Activated B cell treated with CpG ODN at 0.5 μM for 24 hours (primary cell): ENCODE measurements around the gene PGAM4. TPM values are rescaled to one million over a fixed set of nuclear protein-coding genes. Genes with fewer than 3 reads are reported as not detected.

Experiments used
- ATAC-seq: fragments of 200-7000 bp; cut with Tn5 transposase; one replicate; pipeline ENCODE4 v1.10.0; 2021; ENCODE audit warnings: low read depth, mild to moderate bottlenecking, moderate library complexity
- CTCF ChIA-PET: fragments of 350-600 bp; sonication (Branson Sonifier 250); formaldehyde crosslinking; loops from one replicate; lab custom pipeline; 2021; ENCODE audit warnings: antibody characterized with exemption; lab: Charles Lee
- POLR2A ChIA-PET: fragments of 350-600 bp; sonication (Branson Sonifier 250); formaldehyde crosslinking; loops from one replicate; lab custom pipeline; 2021; ENCODE audit warnings: antibody characterized with exemption; lab: Charles Lee
- DNase-seq: peaks from one replicate; pipeline ENCODE4 v3.0.0; 2022
- H3K27ac Mint-ChIP-seq: one replicate; pipeline ENCODE4 v1.8.0; 2020; ENCODE audit warnings: mixed read lengths
- H3K27me3 Mint-ChIP-seq: one replicate; pipeline ENCODE4 v1.8.0; 2021; ENCODE audit warnings: mixed read lengths
- H3K36me3 Mint-ChIP-seq: one replicate; pipeline ENCODE4 v1.8.0; 2021; ENCODE audit warnings: low read depth, mixed read lengths
- H3K4me1 Mint-ChIP-seq: one replicate; pipeline ENCODE4 v1.8.0; 2021; ENCODE audit warnings: mixed read lengths
- H3K4me3 Mint-ChIP-seq: one replicate; pipeline ENCODE4 v1.8.0; 2020; ENCODE audit warnings: mild to moderate bottlenecking, mixed read lengths
- H3K9me3 Mint-ChIP-seq: one replicate; pipeline ENCODE4 v1.8.0; 2020; ENCODE audit warnings: mixed read lengths
- intact Hi-C: fragments of 100-400 bp; cut with micrococcal nuclease; formaldehyde crosslinking; loops from one replicate; pipeline ENCODE4 v1.15.1; 2024
- total RNA-seq: library from RNA; stranded (reverse); gene quantifications from 2 replicates; pipeline ENCODE4 v1.2.3, GENCODE V29; 2022
- TF ChIP-seq, protein P1 (sequence below): fragments of 200-600 bp; IDR thresholded peaks from one replicate; pipeline ENCODE4 v1.8.0; 2022; ENCODE audit warnings: antibody characterized with exemption, mild to moderate bottlenecking

Gene PGAM4
- total RNA-seq, result not detected in 2 replicates

DNA sequence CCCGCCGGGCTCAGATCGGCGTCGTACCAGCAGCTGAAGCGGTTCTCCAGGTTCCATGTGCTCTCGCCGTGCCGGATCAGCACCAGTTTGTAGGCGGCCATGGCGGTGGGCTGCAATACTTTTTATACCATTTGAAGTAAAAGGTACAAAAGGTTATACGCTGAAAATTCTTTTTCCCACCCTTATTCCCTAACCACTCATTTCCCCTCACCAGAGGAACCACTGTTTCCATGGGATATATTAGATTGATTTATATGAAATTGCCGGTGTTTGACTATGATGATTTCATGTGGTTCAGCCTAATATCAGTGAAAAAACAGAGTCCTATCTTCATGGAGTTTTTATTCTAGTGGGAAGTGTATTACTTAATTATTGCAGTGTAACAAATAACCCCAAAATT, at the start of gene PGAM4:
Gene PGAM4, minus strand, starts transcription at position 101 of the 400 bp plus-strand sequence. Its CDS starts 0 bp downstream, at position 101.
- Mint-ChIP-seq H3K4me3 (no peak within 1 kb of the TSS), H3K4me1 (peaks cover 4% of the 10 kb centered on the region), H3K9me3 (no peaks in the 10 kb centered on the region), H3K36me3 (peaks cover 14% of the 10 kb centered on the region), H3K27me3 (no peaks in the 10 kb centered on the region), H3K27ac (no peak within 1 kb of the TSS)
- ATAC-seq, result no peak
- no peak for DNase-seq
- intact Hi-C loops, result no loop called here
- ChIA-PET POLR2A (no interaction called here), CTCF (no interaction called here)
- TF ChIP-seq, protein P1, sequence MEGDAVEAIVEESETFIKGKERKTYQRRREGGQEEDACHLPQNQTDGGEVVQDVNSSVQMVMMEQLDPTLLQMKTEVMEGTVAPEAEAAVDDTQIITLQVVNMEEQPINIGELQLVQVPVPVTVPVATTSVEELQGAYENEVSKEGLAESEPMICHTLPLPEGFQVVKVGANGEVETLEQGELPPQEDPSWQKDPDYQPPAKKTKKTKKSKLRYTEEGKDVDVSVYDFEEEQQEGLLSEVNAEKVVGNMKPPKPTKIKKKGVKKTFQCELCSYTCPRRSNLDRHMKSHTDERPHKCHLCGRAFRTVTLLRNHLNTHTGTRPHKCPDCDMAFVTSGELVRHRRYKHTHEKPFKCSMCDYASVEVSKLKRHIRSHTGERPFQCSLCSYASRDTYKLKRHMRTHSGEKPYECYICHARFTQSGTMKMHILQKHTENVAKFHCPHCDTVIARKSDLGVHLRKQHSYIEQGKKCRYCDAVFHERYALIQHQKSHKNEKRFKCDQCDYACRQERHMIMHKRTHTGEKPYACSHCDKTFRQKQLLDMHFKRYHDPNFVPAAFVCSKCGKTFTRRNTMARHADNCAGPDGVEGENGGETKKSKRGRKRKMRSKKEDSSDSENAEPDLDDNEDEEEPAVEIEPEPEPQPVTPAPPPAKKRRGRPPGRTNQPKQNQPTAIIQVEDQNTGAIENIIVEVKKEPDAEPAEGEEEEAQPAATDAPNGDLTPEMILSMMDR, result no peak

DNA sequence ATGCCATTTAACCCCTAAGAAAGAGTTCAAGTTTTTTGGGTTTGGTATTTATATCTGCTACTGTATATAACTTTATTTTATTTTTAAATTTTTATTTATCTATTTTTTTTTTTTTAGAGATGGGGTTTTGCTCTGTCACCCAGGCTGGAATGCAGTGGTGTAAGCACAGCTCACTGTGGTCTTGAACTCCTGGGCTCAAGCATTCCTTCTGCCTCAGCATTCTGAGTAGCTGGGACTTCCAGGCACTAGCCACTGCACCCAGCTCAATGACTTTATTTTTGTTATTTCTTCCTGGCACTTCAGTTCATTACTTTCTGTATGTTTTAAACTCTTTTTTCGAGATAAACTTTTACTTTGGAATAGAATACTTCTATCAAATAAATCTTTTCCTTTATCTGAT, 42.4 kb upstream of the PGAM4 start:
- H3K27me3 Mint-ChIP-seq, result no peaks in the 10 kb centered on the region
- POLR2A ChIA-PET, result no interaction called here
- H3K4me1 Mint-ChIP-seq, result no peaks in the 10 kb centered on the region
- H3K36me3 Mint-ChIP-seq, result peaks cover 23% of the 10 kb centered on the region
- CTCF ChIA-PET, result no interaction called here
- H3K27ac Mint-ChIP-seq, result no peak overlapping the region
- no peak for ATAC-seq
- H3K4me3 Mint-ChIP-seq, result no peak overlapping the region
- intact Hi-C loops, result no loop called here
- TF ChIP-seq, protein P1, result no peak
- no peak for DNase-seq
- H3K9me3 Mint-ChIP-seq, result peaks cover 4% of the 10 kb centered on the region

DNA sequence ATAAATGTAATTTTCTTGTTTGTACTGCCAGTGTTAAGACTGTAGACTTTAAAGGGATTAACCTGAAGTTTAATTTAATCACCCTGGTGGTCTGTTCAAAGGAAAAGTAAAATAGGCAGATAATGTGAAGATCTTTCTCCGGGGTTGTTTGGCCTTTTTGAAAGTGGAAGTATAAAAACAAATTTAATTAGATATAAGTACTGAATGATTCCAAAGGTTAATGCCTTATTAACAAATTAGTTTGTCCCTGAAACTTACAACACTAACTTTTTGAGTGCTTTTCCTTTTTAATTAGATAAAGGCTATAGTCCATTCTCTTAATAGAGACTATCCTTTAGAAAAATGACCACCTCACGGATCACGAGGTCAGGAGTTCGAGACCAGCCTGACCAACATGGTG, 10.4 kb upstream of the PGAM4 start:
- CTCF ChIA-PET, result no interaction called here
- no peak overlapping the region for H3K27ac Mint-ChIP-seq
- H3K4me1 Mint-ChIP-seq, result peaks cover 7% of the 10 kb centered on the region
- TF ChIP-seq, protein P1, result no peak
- no peaks in the 10 kb centered on the region for H3K27me3 Mint-ChIP-seq
- intact Hi-C loops, result no loop called here
- DNase-seq, result no peak
- POLR2A ChIA-PET, result no interaction called here
- H3K9me3 Mint-ChIP-seq, result no peaks in the 10 kb centered on the region
- ATAC-seq, result no peak
- H3K4me3 Mint-ChIP-seq, result no peak overlapping the region
- H3K36me3 Mint-ChIP-seq, result no peaks in the 10 kb centered on the region

DNA sequence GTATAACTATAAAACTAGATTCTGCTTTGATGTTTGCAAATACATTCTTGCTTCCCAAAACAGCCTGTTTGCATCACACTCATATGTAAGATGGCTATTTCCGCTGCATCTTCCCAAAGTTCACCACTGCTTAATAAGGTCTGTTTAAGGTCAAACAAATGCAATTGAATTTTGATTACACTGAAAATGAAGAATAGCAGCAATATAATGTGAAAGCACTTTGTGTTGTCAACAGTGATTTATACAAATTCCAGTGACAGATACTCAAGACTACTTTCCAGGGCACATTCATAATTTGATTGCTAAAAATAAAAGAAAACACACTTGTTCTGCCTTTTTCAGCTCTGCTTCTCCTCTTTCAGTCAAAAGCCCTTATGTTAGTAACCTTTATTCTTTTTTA, 8.1 kb upstream of the PGAM4 start:
- H3K4me1 Mint-ChIP-seq, result no peaks in the 10 kb centered on the region
- CTCF ChIA-PET, result no interaction called here

DNA sequence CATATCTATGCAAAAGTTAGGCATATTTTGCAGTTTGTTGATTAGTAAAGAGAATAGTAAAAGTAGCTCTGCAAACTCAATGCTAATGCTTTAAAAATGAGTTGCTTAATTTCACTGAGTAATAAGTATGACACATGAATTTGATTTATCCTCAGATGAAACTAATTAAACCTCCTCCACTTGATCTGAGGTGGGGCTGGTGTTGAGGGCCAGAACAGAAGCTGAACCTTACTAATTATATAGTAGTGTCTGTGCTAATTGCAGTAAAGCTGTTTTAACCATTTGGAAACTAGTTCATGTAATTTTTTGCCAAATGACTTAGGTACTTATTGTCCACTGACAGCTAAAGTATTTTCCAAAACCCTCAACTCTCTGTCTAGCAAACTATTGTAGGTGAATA, 7.7 kb upstream of the PGAM4 start:
- Mint-ChIP-seq H3K4me1 (no peaks in the 10 kb centered on the region), H3K27ac (no peak overlapping the region), H3K9me3 (no peaks in the 10 kb centered on the region), H3K4me3 (no peak overlapping the region), H3K27me3 (no peaks in the 10 kb centered on the region), H3K36me3 (peaks cover 7% of the 10 kb centered on the region)
- CTCF ChIA-PET, result no interaction called here
- POLR2A ChIA-PET, result no interaction called here
- ATAC-seq, result no peak
- TF ChIP-seq, protein P1, result no peak
- DNase-seq, result no peak
- intact Hi-C loops, result no loop called here

More for the DNA sequence above, 8.1 kb upstream of the PGAM4 start:
- ATAC-seq (no peak), DNase-seq (no peak)
- POLR2A ChIA-PET, result no interaction called here
- peaks cover 7% of the 10 kb centered on the region for H3K36me3 Mint-ChIP-seq
- TF ChIP-seq, protein P1, result no peak
- no peaks in the 10 kb centered on the region for H3K9me3 Mint-ChIP-seq
- no peaks in the 10 kb centered on the region for H3K27me3 Mint-ChIP-seq
- H3K27ac Mint-ChIP-seq, result no peak overlapping the region
- no peak overlapping the region for H3K4me3 Mint-ChIP-seq
- intact Hi-C loops, result no loop called here
